Heart left ventricle (tissue), 13 donors: ENCODE data around the gene TACR1.

ENCODE experiments used
- CTCF ChIP-seq, 12 donors: fragments of 200-600 bp; sonication (generic) in 4 of 12; IDR thresholded peaks; one replicate each; pipeline versions ENCODE4 v1.5.0 to v1.8.0; 2018 to 2022; ENCODE audit warnings: antibody characterized with exemption in 12 of 12, mild to moderate bottlenecking in 5 of 12
- POLR2A ChIP-seq, 2 donors: fragments of 450-650 bp; IDR thresholded peaks; one replicate each; pipeline ENCODE4 v1.6.1; 2017; ENCODE audit warnings: antibody characterized with exemption in 2 of 2, mild to moderate bottlenecking in 2 of 2, moderate library complexity in 2 of 2
- donor health status: ischemic (EF 13 %, LVEDD 7.1; RV severe dilation, severe dysfunction).
- donor health status: DM: no; HTN: yes; CAD: no.
- donor health status: DM: no; HTN: no; CAD: no.
- donor health status: ischemic (EF 25% LVEDD 6.9; RV normal size, moderate dysfunction).
- donor health status: ischemic (EF 25% LVEDD 5.7; RV mildly dilated, moderate dysfunction).
- donor health status: ischemic (EF 35%, LVEDD 5.7; RV mildly dilated, moderate dysfunction).
- donor health status: nonischemic (EF 11% LVEDD 7.7; RV severe dilation, severe dysfunction).
- donor health status: DM: yes; HTN: yes; CAD: no.
- donor health status: PGD.
- donor health status: ischemic (EF 29% LVEDD 5.4; RV normal size, mild dysfunction).
- donor health status: nonischemic (EF 23%, LVEDD 6.1; RV moderate dilation, normal function).

GRCh38 chr2:75027886-75028285 lies 171.4 kb downstream of the TACR1 start:
- no peak for TF ChIP-seq CTCF (IDR thresholded peaks at IDR 0.05)
- no peak for TF ChIP-seq POLR2A (IDR thresholded peaks at IDR 0.05)
